ENCODE results near the gene MED25. TPM values are rescaled to one million over a fixed set of nuclear protein-coding genes. Genes with fewer than 3 reads are reported as not detected.

MED25 gene
- total RNA-seq, 1 donor from 2014 or later, result 58.1 TPM

- TF ChIP-seq, protein P1, sequence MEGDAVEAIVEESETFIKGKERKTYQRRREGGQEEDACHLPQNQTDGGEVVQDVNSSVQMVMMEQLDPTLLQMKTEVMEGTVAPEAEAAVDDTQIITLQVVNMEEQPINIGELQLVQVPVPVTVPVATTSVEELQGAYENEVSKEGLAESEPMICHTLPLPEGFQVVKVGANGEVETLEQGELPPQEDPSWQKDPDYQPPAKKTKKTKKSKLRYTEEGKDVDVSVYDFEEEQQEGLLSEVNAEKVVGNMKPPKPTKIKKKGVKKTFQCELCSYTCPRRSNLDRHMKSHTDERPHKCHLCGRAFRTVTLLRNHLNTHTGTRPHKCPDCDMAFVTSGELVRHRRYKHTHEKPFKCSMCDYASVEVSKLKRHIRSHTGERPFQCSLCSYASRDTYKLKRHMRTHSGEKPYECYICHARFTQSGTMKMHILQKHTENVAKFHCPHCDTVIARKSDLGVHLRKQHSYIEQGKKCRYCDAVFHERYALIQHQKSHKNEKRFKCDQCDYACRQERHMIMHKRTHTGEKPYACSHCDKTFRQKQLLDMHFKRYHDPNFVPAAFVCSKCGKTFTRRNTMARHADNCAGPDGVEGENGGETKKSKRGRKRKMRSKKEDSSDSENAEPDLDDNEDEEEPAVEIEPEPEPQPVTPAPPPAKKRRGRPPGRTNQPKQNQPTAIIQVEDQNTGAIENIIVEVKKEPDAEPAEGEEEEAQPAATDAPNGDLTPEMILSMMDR (IDR thresholded peaks at IDR 0.05), result no peak
- no peak overlapping the region for H3K27ac Mint-ChIP-seq (ENCODE audit: unreplicated experiment)
- peaks cover 40% of the 10 kb centered on the region for H3K36me3 Mint-ChIP-seq (ENCODE audit: unreplicated experiment)
These were observed 61.3 kb downstream of the MED25 start for GRCh38 chr19:49879243-49879963.

DNA sequence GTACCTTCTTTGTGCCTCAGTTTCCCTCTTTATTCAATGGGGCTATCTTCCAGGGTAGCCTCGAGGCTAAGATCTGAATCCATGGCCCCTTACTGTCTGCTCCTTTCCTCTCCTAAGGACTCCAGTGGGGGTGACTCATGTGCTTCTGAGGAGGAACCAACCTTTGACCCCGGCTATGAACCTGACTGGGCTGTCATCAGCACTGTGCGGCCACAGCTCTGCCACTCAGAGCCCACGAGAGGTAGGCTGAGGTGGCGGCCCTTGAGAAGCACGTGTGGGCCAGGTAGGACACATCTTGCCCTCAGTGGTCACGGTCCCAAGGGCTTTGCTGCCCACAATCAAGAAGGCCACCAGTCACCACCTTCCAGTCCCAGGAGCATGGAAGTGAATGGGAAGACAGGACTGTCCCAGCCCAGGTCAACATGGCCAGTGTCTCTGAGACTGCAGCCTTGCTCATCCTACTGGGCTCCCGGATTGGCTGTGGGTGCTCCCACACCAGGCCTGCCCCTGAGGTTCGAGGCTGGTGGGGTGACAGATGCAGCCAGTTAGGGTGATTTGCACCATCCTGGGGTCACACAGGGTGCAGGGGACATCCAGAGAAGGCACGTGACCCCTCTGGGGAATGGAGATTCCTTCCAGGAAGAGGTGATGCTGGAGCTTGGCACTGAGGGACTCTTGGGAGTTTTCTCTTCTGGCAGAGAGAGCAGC lies 62.2 kb downstream of the MED25 start:
- Mint-ChIP-seq H3K9me3 (ENCODE audit: unreplicated experiment) (no peaks in the 10 kb centered on the region), H3K36me3 (ENCODE audit: unreplicated experiment) (peaks cover 46% of the 10 kb centered on the region), H3K4me1 (ENCODE audit: unreplicated experiment) (peaks cover 19% of the 10 kb centered on the region), H3K4me3 (ENCODE audit: unreplicated experiment) (no peak overlapping the region), H3K27me3 (ENCODE audit: unreplicated experiment) (no peaks in the 10 kb centered on the region), H3K27ac (ENCODE audit: unreplicated experiment) (no peak overlapping the region)
- no peak for DNase-seq (ENCODE audit: extremely low spot score, unreplicated experiment)
- TF ChIP-seq, protein P1 (IDR thresholded peaks at IDR 0.05), result no peak

More at GRCh38 chr19:49879243-49879963, 61.3 kb downstream of the MED25 start:
- DNase-seq (ENCODE audit: extremely low spot score, unreplicated experiment), result no peak
- H3K27me3 Mint-ChIP-seq (ENCODE audit: unreplicated experiment), result no peaks in the 10 kb centered on the region
- no peak overlapping the region for H3K4me3 Mint-ChIP-seq (ENCODE audit: unreplicated experiment)
- no peaks in the 10 kb centered on the region for H3K9me3 Mint-ChIP-seq (ENCODE audit: unreplicated experiment)
- peaks cover 23% of the 10 kb centered on the region for H3K4me1 Mint-ChIP-seq (ENCODE audit: unreplicated experiment)

- Mint-ChIP-seq H3K4me1 (ENCODE audit: unreplicated experiment) (peaks cover 13% of the 10 kb centered on the region), H3K4me3 (ENCODE audit: unreplicated experiment) (no peak overlapping the region), H3K9me3 (ENCODE audit: unreplicated experiment) (no peaks in the 10 kb centered on the region), H3K27me3 (ENCODE audit: unreplicated experiment) (no peaks in the 10 kb centered on the region), H3K27ac (ENCODE audit: unreplicated experiment) (no peak overlapping the region), H3K36me3 (ENCODE audit: unreplicated experiment) (peaks cover 46% of the 10 kb centered on the region)
- DNase-seq (ENCODE audit: extremely low spot score, unreplicated experiment), result no peak
- TF ChIP-seq, protein P1 (IDR thresholded peaks at IDR 0.05), result no peak
These were observed 63.1 kb downstream of the MED25 start for GRCh38 chr19:49881186-49881585.

- no peak for DNase-seq (ENCODE audit: extremely low spot score, unreplicated experiment)
- Mint-ChIP-seq H3K36me3 (ENCODE audit: unreplicated experiment) (peaks cover 46% of the 10 kb centered on the region), H3K27ac (ENCODE audit: unreplicated experiment) (no peak overlapping the region), H3K4me1 (ENCODE audit: unreplicated experiment) (peaks cover 13% of the 10 kb centered on the region), H3K4me3 (ENCODE audit: unreplicated experiment) (no peak overlapping the region), H3K9me3 (ENCODE audit: unreplicated experiment) (no peaks in the 10 kb centered on the region), H3K27me3 (ENCODE audit: unreplicated experiment) (no peaks in the 10 kb centered on the region)
- TF ChIP-seq, protein P1 (IDR thresholded peaks at IDR 0.05), result no peak
These were observed 63.7 kb downstream of the MED25 start for GRCh38 chr19:49881672-49882394.

DNA sequence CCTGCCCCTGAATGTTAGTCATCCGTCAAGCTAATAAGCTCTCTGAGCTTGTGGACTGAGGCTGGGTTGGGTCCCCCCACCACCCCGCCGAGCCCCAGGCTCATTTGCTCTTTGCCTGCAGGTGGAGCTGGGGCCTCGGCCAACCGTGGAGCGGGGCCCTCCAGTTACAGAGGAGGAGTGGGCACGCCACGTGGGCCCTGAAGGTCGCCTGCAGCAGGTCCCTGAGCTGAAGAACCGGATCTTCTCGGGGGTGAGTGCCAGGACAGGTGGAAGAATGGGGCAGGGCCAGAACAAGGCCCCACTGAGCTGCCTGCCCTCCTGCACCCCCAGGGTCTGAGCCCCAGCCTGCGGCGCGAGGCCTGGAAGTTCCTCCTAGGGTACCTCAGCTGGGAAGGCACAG lies 64.6 kb downstream of the MED25 start:
- Mint-ChIP-seq H3K4me1 (ENCODE audit: unreplicated experiment) (peaks cover 13% of the 10 kb centered on the region), H3K4me3 (ENCODE audit: unreplicated experiment) (no peak overlapping the region), H3K27ac (ENCODE audit: unreplicated experiment) (no peak overlapping the region), H3K36me3 (ENCODE audit: unreplicated experiment) (peaks cover 46% of the 10 kb centered on the region), H3K27me3 (ENCODE audit: unreplicated experiment) (no peaks in the 10 kb centered on the region), H3K9me3 (ENCODE audit: unreplicated experiment) (no peaks in the 10 kb centered on the region)
- TF ChIP-seq, protein P1 (IDR thresholded peaks at IDR 0.05), result no peak
- no peak for DNase-seq (ENCODE audit: extremely low spot score, unreplicated experiment)

All from osteocyte (in vitro differentiated cells).